ENCODE measurements around the gene NUAK1.

The NUAK1 gene

GRCh38 chr12:106141003-106141402, 2.2 kb upstream of the NUAK1 start:
- H3K4me3 Mint-ChIP-seq, result no peak overlapping the region
- H3K4me1 Mint-ChIP-seq (ENCODE audit: low read depth), result no peaks in the 10 kb centered on the region
- intact Hi-C loops (cut with micrococcal nuclease), result no loop called here
- no peaks in the 10 kb centered on the region for H3K36me3 Mint-ChIP-seq (ENCODE audit: low read depth)
- peaks cover 78% of the 10 kb centered on the region for H3K27me3 Mint-ChIP-seq
- H3K9me3 Mint-ChIP-seq, result no peaks in the 10 kb centered on the region
- H3K27ac Mint-ChIP-seq, result no peak overlapping the region

- H3K9me3 Mint-ChIP-seq, result no peaks in the 10 kb centered on the region
- no peaks in the 10 kb centered on the region for H3K36me3 Mint-ChIP-seq (ENCODE audit: low read depth)
- H3K27ac Mint-ChIP-seq, result no peak overlapping the region
- H3K4me1 Mint-ChIP-seq (ENCODE audit: low read depth), result no peaks in the 10 kb centered on the region
- no peak overlapping the region for H3K4me3 Mint-ChIP-seq
- peaks cover 78% of the 10 kb centered on the region for H3K27me3 Mint-ChIP-seq
- intact Hi-C loops (cut with micrococcal nuclease), result no loop called here
These were observed 1.7 kb upstream of the NUAK1 start for GRCh38 chr12:106140223-106140986.

GRCh38 chr12:106139422-106140171, 843 bp upstream of the NUAK1 start:
- Mint-ChIP-seq H3K9me3 (no peaks in the 10 kb centered on the region), H3K27ac (no peak overlapping the region), H3K4me1 (ENCODE audit: low read depth) (no peaks in the 10 kb centered on the region), H3K27me3 (peaks cover 77% of the 10 kb centered on the region), H3K36me3 (ENCODE audit: low read depth) (no peaks in the 10 kb centered on the region), H3K4me3 (peak overlapping the region; percentile 58)
- intact Hi-C loops (cut with micrococcal nuclease), result no loop called here

- H3K4me1 Mint-ChIP-seq (ENCODE audit: low read depth), result no peaks in the 10 kb centered on the region
- no peaks in the 10 kb centered on the region for H3K9me3 Mint-ChIP-seq
- H3K4me3 Mint-ChIP-seq, result no peak overlapping the region
- intact Hi-C loops (cut with micrococcal nuclease), result no loop called here
- H3K36me3 Mint-ChIP-seq (ENCODE audit: low read depth), result no peaks in the 10 kb centered on the region
- peaks cover 77% of the 10 kb centered on the region for H3K27me3 Mint-ChIP-seq
- H3K27ac Mint-ChIP-seq, result no peak overlapping the region
These were observed 459 bp downstream of the NUAK1 start for GRCh38 chr12:106138357-106138632.

- Mint-ChIP-seq H3K4me1 (ENCODE audit: low read depth) (no peaks in the 10 kb centered on the region), H3K4me3 (no peak overlapping the region), H3K27me3 (peaks cover 77% of the 10 kb centered on the region), H3K9me3 (no peaks in the 10 kb centered on the region), H3K27ac (no peak overlapping the region), H3K36me3 (ENCODE audit: low read depth) (no peaks in the 10 kb centered on the region)
- intact Hi-C loops (cut with micrococcal nuclease), result loop anchor here (2.0 kb wide), 1 partner anchor 433 kb away; no protein-coding TSS in a partner anchor
These were observed 1.0 kb downstream of the NUAK1 start for GRCh38 chr12:106137530-106138356.

- no peak overlapping the region for H3K4me3 Mint-ChIP-seq
- H3K9me3 Mint-ChIP-seq, result no peaks in the 10 kb centered on the region
- intact Hi-C loops (cut with micrococcal nuclease), result loop anchor here (1.0 to 2.0 kb wide), 2 partner anchors 431 to 716 kb away; no protein-coding TSS in a partner anchor
- H3K4me1 Mint-ChIP-seq (ENCODE audit: low read depth), result no peaks in the 10 kb centered on the region
- peaks cover 68% of the 10 kb centered on the region for H3K27me3 Mint-ChIP-seq
- no peaks in the 10 kb centered on the region for H3K36me3 Mint-ChIP-seq (ENCODE audit: low read depth)
- H3K27ac Mint-ChIP-seq, result no peak overlapping the region
These were observed 2.5 kb downstream of the NUAK1 start for GRCh38 chr12:106136263-106136662.

GRCh38 chr12:106135781-106136180, 3.0 kb downstream of the NUAK1 start:
- no peak overlapping the region for H3K27ac Mint-ChIP-seq
- H3K27me3 Mint-ChIP-seq, result peaks cover 66% of the 10 kb centered on the region
- H3K4me1 Mint-ChIP-seq (ENCODE audit: low read depth), result no peaks in the 10 kb centered on the region
- no peak overlapping the region for H3K4me3 Mint-ChIP-seq
- no peaks in the 10 kb centered on the region for H3K36me3 Mint-ChIP-seq (ENCODE audit: low read depth)
- intact Hi-C loops (cut with micrococcal nuclease), result loop anchor here (1.0 to 2.0 kb wide), 2 partner anchors 431 to 715 kb away; no protein-coding TSS in a partner anchor
- H3K9me3 Mint-ChIP-seq, result no peaks in the 10 kb centered on the region

- Mint-ChIP-seq H3K4me3 (no peak overlapping the region), H3K9me3 (no peaks in the 10 kb centered on the region), H3K27me3 (peaks cover 60% of the 10 kb centered on the region), H3K36me3 (ENCODE audit: low read depth) (no peaks in the 10 kb centered on the region), H3K27ac (no peak overlapping the region), H3K4me1 (ENCODE audit: low read depth) (no peaks in the 10 kb centered on the region)
- intact Hi-C loops (cut with micrococcal nuclease), result no loop called here
These were observed 3.7 kb downstream of the NUAK1 start for GRCh38 chr12:106135075-106135474.

- H3K4me1 Mint-ChIP-seq (ENCODE audit: low read depth), result no peaks in the 10 kb centered on the region
- no peak overlapping the region for H3K27ac Mint-ChIP-seq
- peaks cover 56% of the 10 kb centered on the region for H3K27me3 Mint-ChIP-seq
- no peak overlapping the region for H3K4me3 Mint-ChIP-seq
- intact Hi-C loops (cut with micrococcal nuclease), result no loop called here
- H3K9me3 Mint-ChIP-seq, result no peaks in the 10 kb centered on the region
- no peaks in the 10 kb centered on the region for H3K36me3 Mint-ChIP-seq (ENCODE audit: low read depth)
These were observed 4.3 kb downstream of the NUAK1 start for GRCh38 chr12:106134294-106134949.

GRCh38 chr12:106133136-106134087, 5.3 kb downstream of the NUAK1 start:
- intact Hi-C loops (cut with micrococcal nuclease), result no loop called here
- Mint-ChIP-seq H3K27ac (no peak overlapping the region), H3K9me3 (no peaks in the 10 kb centered on the region), H3K27me3 (peaks cover 53% of the 10 kb centered on the region), H3K36me3 (ENCODE audit: low read depth) (no peaks in the 10 kb centered on the region), H3K4me1 (ENCODE audit: low read depth) (peaks cover under 1% of the 10 kb centered on the region), H3K4me3 (no peak overlapping the region)

GRCh38 chr12:106132175-106133135, 6.3 kb downstream of the NUAK1 start:
- no peaks in the 10 kb centered on the region for H3K9me3 Mint-ChIP-seq
- H3K27me3 Mint-ChIP-seq, result peaks cover 45% of the 10 kb centered on the region
- no peak overlapping the region for H3K27ac Mint-ChIP-seq
- intact Hi-C loops (cut with micrococcal nuclease), result no loop called here
- no peak overlapping the region for H3K4me3 Mint-ChIP-seq
- H3K36me3 Mint-ChIP-seq (ENCODE audit: low read depth), result no peaks in the 10 kb centered on the region
- peaks cover 5% of the 10 kb centered on the region for H3K4me1 Mint-ChIP-seq (ENCODE audit: low read depth)

GRCh38 chr12:106131676-106132075, 7.1 kb downstream of the NUAK1 start:
- Mint-ChIP-seq H3K4me1 (ENCODE audit: low read depth) (peaks cover 5% of the 10 kb centered on the region), H3K36me3 (ENCODE audit: low read depth) (no peaks in the 10 kb centered on the region), H3K27ac (no peak overlapping the region), H3K27me3 (peaks cover 44% of the 10 kb centered on the region), H3K9me3 (no peaks in the 10 kb centered on the region), H3K4me3 (no peak overlapping the region)
- intact Hi-C loops (cut with micrococcal nuclease), result no loop called here
